ENCODE measurements around the gene SLC24A4. TPM values are rescaled to one million over a fixed set of nuclear protein-coding genes. Genes with fewer than 3 reads are reported as not detected.

Gene SLC24A4
- total RNA-seq, 1 experiment from 2014 or later = not detected

- ChIA-PET RAD21 (ENCODE audit: low non-redundant PET in 1 of 2, low total read pairs in 2 of 2, uncharacterized antibody in 2 of 2, unreplicated experiment in 2 of 2) (no interaction called here), CTCF (no interaction called here), POLR2A (no interaction called here)
- Histone ChIP-seq H2AFZ (ENCODE audit: low read depth, low read length, poor library complexity, severe bottlenecking) (no peak overlapping the region), H3K27ac (ENCODE audit: low read depth, low read length) (no peak overlapping the region), H3K36me3 (ENCODE audit: control insufficient read depth in 1 of 2, insufficient read depth in 2 of 2, low read length in 2 of 2) (no peaks in the 10 kb centered on the region), H3K9me3 (ENCODE audit: control insufficient read depth in 1 of 2, insufficient read depth in 1 of 2, low read depth in 1 of 2, low read length in 2 of 2) (no peaks in the 10 kb centered on the region), H3K9me2 (ENCODE audit: insufficient read depth) (no peaks in the 10 kb centered on the region), H3K4me1 (ENCODE audit: control insufficient read depth in 1 of 2, insufficient read depth in 2 of 2, low read length in 2 of 2) (peaks cover 0 to 11% of the 10 kb centered on the region in 2 experiments; a peak in 2 of 4 replicates), H3K4me2 (ENCODE audit: low read length) (no peak overlapping the region), H3K27me3 (ENCODE audit: insufficient read depth, low read length) (no peaks in the 10 kb centered on the region), H3K4me3 (replicated peaks in 1 of 2; ENCODE audit: low read depth in 1 of 2, low read length in 2 of 2) (no peak overlapping the region), H3K9ac (ENCODE audit: low read length) (no peak overlapping the region), H4K20me1 (ENCODE audit: insufficient read depth) (no peaks in the 10 kb centered on the region), H3K79me2 (ENCODE audit: insufficient read depth, low read length) (no peaks in the 10 kb centered on the region)
- ATAC-seq (no peak), DNase-seq (ENCODE audit: low read depth, low spot score) (no peak)
- intact Hi-C loops (cut with micrococcal nuclease) = no loop called here
- TF ChIP-seq MAX (IDR thresholded peaks at IDR 0.05) (no peak), SIN3A (IDR thresholded peaks at IDR 0.05; ENCODE audit: low read depth) (no peak), ZNF274 (IDR thresholded peaks at IDR 0.05; ENCODE audit: low read depth, low read length) (no peak)
- BruUV-seq (replicated peaks) = no TSS peak
Measured at GRCh38 chr14:92392711-92393110, 69.7 kb downstream of the SLC24A4 start.

GRCh38 chr14:92397150-92397952 is 74.4 kb downstream of the SLC24A4 start:
- Histone ChIP-seq H2AFZ (ENCODE audit: low read depth, low read length, poor library complexity, severe bottlenecking) (no peak overlapping the region), H3K9me3 (ENCODE audit: control insufficient read depth in 1 of 2, insufficient read depth in 1 of 2, low read depth in 1 of 2, low read length in 2 of 2) (no peaks in the 10 kb centered on the region), H3K36me3 (ENCODE audit: control insufficient read depth in 1 of 2, insufficient read depth in 2 of 2, low read length in 2 of 2) (no peaks in the 10 kb centered on the region), H3K4me1 (ENCODE audit: control insufficient read depth in 1 of 2, insufficient read depth in 2 of 2, low read length in 2 of 2) (peaks cover 0 to 16% of the 10 kb centered on the region in 2 experiments; a peak in 2 of 4 replicates), H3K79me2 (ENCODE audit: insufficient read depth, low read length) (no peaks in the 10 kb centered on the region), H3K9ac (ENCODE audit: low read length) (no peak overlapping the region), H3K4me2 (ENCODE audit: low read length) (peak overlapping the region; percentile 57), H4K20me1 (ENCODE audit: insufficient read depth) (no peaks in the 10 kb centered on the region), H3K27me3 (ENCODE audit: insufficient read depth, low read length) (no peaks in the 10 kb centered on the region), H3K27ac (ENCODE audit: low read depth, low read length) (no peak overlapping the region), H3K4me3 (replicated peaks in 1 of 2; ENCODE audit: low read depth in 1 of 2, low read length in 2 of 2) (no peak overlapping the region), H3K9me2 (ENCODE audit: insufficient read depth) (no peaks in the 10 kb centered on the region)
- no TSS peak for BruUV-seq (replicated peaks)
- DNase-seq (ENCODE audit: low read depth, low spot score) = peak; percentile 26
- ChIA-PET RAD21 (ENCODE audit: low non-redundant PET in 1 of 2, low total read pairs in 2 of 2, uncharacterized antibody in 2 of 2, unreplicated experiment in 2 of 2) (no interaction called here), POLR2A (no interaction called here), CTCF (interaction anchor here (1.4 kb wide), 1 partner anchor 15 kb away, joined by 4 read pairs; no protein-coding TSS in a partner anchor)
- intact Hi-C loops (cut with micrococcal nuclease) = no loop called here
- peak; percentile 81 for ATAC-seq
- TF ChIP-seq SP1 (IDR thresholded peaks at IDR 0.05; ENCODE audit: low read depth) = no peak; the same call in 1 of the 2 replicates
- TF ChIP-seq REST (IDR thresholded peaks at IDR 0.05; ENCODE audit: low read depth) = no peak
- no peak for TF ChIP-seq SIN3A (IDR thresholded peaks at IDR 0.05; ENCODE audit: low read depth)
- TF ChIP-seq JUND (IDR thresholded peaks at IDR 0.05) = peak; percentile 53
- no peak; the same call in 1 of the 2 replicates for TF ChIP-seq CEBPB (IDR thresholded peaks at IDR 0.05; ENCODE audit: low read depth)
- TF ChIP-seq ZNF274 (IDR thresholded peaks at IDR 0.05; ENCODE audit: low read depth, low read length) = no peak
- TF ChIP-seq RAD21 (IDR thresholded peaks at IDR 0.05; ENCODE audit: low read depth) = no peak
- TF ChIP-seq ZFX (IDR thresholded peaks at IDR 0.05) = no peak
- peak; percentile 69 for TF ChIP-seq FOSL1 (IDR thresholded peaks at IDR 0.05; ENCODE audit: low read depth)
- TF ChIP-seq EZH2phosphoT487 (IDR thresholded peaks at IDR 0.05; ENCODE audit: borderline replicate concordance) = no peak
- TF ChIP-seq SRF (IDR thresholded peaks at IDR 0.05; ENCODE audit: low read depth) = no peak
- TF ChIP-seq CBX3 (IDR thresholded peaks at IDR 0.05; ENCODE audit: low read depth) = peak; percentile 78
- TF ChIP-seq TCF7L2 (IDR thresholded peaks at IDR 0.05; ENCODE audit: borderline replicate concordance, extremely low read depth, insufficient read depth, insufficient read length) = no peak
- no peak for TF ChIP-seq YY1 (IDR thresholded peaks at IDR 0.05; ENCODE audit: extremely low read depth, insufficient replicate concordance, low read depth, low read length)
